ENCODE measurements around the gene PRSS27. TPM values are rescaled to one million over a fixed set of nuclear protein-coding genes. Genes with fewer than 3 reads are reported as not detected.
"Not testable (repeated sequence)": the region's sequence is repeated elsewhere in the genome, so short reads cannot be mapped to it uniquely, and the experiment has no call there.

Gene PRSS27
- total RNA-seq, 1 donor from 2014 or later = 1.8 TPM

- H3K9me3 Mint-ChIP-seq = no peaks in the 10 kb centered on the region
- H3K4me1 Mint-ChIP-seq (ENCODE audit: low read depth) = no peaks in the 10 kb centered on the region
- no peak overlapping the region for H3K4me3 Mint-ChIP-seq (ENCODE audit: low read depth)
- peaks cover 19% of the 10 kb centered on the region for H3K36me3 Mint-ChIP-seq (ENCODE audit: low read depth)
- no peak for DNase-seq (ENCODE audit: low spot score)
- no peak overlapping the region for H3K27ac Mint-ChIP-seq
- no peaks in the 10 kb centered on the region for H3K27me3 Mint-ChIP-seq (ENCODE audit: low read depth)
- intact Hi-C loops (cut with micrococcal nuclease) = no loop called here
These were observed 20.0 kb downstream of the PRSS27 start for GRCh38 chr16:2699791-2700600.

DNA sequence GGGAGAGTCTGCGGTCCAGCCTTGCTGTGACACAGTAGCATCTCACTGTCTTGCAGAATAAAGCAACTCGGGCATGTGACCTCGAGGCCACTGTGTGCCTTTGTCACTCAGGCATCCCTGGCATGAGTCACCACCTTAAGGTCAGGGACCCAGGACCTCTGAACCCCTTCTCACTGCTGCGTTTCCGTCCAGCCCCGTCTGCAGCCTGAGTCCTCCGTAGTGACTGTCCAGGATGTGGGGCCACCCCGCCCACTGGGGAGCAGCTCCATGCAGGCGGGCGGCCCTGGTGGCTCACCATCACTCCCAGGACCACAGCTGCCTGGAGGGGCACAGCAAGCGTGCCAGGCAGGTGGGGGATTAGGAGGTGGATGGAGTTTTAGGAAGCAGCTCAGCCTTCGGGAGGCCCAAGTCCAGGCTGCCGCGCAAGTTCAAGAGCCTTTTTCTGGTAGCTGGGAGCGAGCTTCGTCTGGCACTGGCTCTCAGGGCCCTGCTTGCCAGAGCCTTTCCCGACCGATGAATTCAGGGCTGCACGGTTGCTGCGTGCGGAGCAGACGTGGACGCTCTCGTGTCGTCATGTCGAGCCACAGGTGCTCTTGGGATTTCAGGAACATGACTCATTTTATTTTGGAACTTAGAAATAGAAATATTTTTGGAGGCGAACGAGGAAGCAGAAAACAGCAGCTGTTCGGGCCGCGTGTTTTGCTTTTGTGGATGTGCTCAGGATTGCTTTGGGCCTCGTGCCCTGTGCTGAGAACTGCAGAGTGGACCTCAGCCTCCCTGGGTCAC, 20.9 kb downstream of the PRSS27 start:
- H3K4me3 Mint-ChIP-seq (ENCODE audit: low read depth) = no peak overlapping the region
- no peak for DNase-seq (ENCODE audit: low spot score)
- H3K27me3 Mint-ChIP-seq (ENCODE audit: low read depth) = no peaks in the 10 kb centered on the region
- H3K9me3 Mint-ChIP-seq = no peaks in the 10 kb centered on the region
- H3K36me3 Mint-ChIP-seq (ENCODE audit: low read depth) = peaks cover 19% of the 10 kb centered on the region
- intact Hi-C loops (cut with micrococcal nuclease) = no loop called here
- no peaks in the 10 kb centered on the region for H3K4me1 Mint-ChIP-seq (ENCODE audit: low read depth)
- H3K27ac Mint-ChIP-seq = no peak overlapping the region

- Mint-ChIP-seq H3K4me1 (ENCODE audit: low read depth) (no peaks in the 10 kb centered on the region), H3K4me3 (ENCODE audit: low read depth) (no peak overlapping the region), H3K27me3 (ENCODE audit: low read depth) (no peaks in the 10 kb centered on the region), H3K9me3 (no peaks in the 10 kb centered on the region), H3K36me3 (ENCODE audit: low read depth) (peaks cover 19% of the 10 kb centered on the region), H3K27ac (no peak overlapping the region)
- intact Hi-C loops (cut with micrococcal nuclease) = no loop called here
- no peak for DNase-seq (ENCODE audit: low spot score)
These were observed 21.7 kb downstream of the PRSS27 start for GRCh38 chr16:2698103-2698870.

GRCh38 chr16:2697401-2697948, 22.5 kb downstream of the PRSS27 start:
- H3K4me1 Mint-ChIP-seq (ENCODE audit: low read depth) = no peaks in the 10 kb centered on the region
- no peaks in the 10 kb centered on the region for H3K9me3 Mint-ChIP-seq
- H3K27ac Mint-ChIP-seq = no peak overlapping the region
- no peak overlapping the region for H3K4me3 Mint-ChIP-seq (ENCODE audit: low read depth)
- intact Hi-C loops (cut with micrococcal nuclease) = no loop called here
- H3K27me3 Mint-ChIP-seq (ENCODE audit: low read depth) = no peaks in the 10 kb centered on the region
- no peak for DNase-seq (ENCODE audit: low spot score)
- H3K36me3 Mint-ChIP-seq (ENCODE audit: low read depth) = peaks cover 18% of the 10 kb centered on the region

- peaks cover 12% of the 10 kb centered on the region for H3K36me3 Mint-ChIP-seq (ENCODE audit: low read depth)
- H3K27ac Mint-ChIP-seq; H3K4me3 Mint-ChIP-seq (ENCODE audit: low read depth); H3K27me3 Mint-ChIP-seq (ENCODE audit: low read depth); H3K9me3 Mint-ChIP-seq; DNase-seq (ENCODE audit: low spot score); H3K4me1 Mint-ChIP-seq (ENCODE audit: low read depth); intact Hi-C loops (cut with micrococcal nuclease): not testable (repeated sequence)
These were observed 23.3 kb downstream of the PRSS27 start for GRCh38 chr16:2696601-2697250.

DNA sequence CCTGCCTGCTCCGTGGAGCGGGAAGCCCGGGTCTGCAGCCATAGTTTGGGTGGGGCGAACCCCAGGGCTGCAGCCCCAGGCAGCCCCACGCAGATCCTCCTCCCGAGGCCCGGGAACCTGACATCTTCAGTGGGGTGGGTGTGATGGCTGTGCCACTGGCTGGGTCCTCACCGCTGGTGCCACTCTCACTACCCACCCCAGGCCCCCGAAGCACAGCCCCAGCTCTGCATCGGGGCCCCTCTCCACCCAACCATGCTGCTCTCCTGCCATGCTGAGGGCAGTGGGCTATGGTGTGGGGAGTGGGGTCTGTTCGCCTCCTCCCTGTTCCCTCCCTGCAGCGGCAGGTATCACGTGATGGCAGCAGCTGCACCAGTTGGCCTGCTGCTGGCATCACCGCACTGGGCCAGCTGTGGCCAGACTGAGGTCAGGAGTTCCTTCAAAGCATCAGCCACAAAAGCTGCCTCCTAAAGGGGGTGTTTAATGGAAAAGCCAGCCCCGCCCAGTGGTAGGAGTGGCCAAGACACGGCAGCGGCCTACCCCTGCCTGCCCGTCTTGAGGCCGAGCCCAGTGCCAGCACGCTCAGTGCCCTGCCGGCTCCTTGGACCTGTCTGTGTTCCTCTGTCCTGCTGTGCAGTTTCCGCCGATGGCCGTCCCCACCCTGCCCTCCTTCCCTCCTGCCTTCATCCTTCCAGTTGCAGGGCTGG, 26.9 kb downstream of the PRSS27 start:
- no peak overlapping the region for H3K4me3 Mint-ChIP-seq (ENCODE audit: low read depth)
- no peaks in the 10 kb centered on the region for H3K9me3 Mint-ChIP-seq
- intact Hi-C loops (cut with micrococcal nuclease) = no loop called here
- H3K27me3 Mint-ChIP-seq (ENCODE audit: low read depth) = no peaks in the 10 kb centered on the region
- DNase-seq (ENCODE audit: low spot score) = no peak
- peaks cover 19% of the 10 kb centered on the region for H3K36me3 Mint-ChIP-seq (ENCODE audit: low read depth)
- H3K27ac Mint-ChIP-seq = no peak overlapping the region
- no peaks in the 10 kb centered on the region for H3K4me1 Mint-ChIP-seq (ENCODE audit: low read depth)

- no peaks in the 10 kb centered on the region for H3K27me3 Mint-ChIP-seq (ENCODE audit: low read depth)
- no peak for DNase-seq (ENCODE audit: low spot score)
- no peak overlapping the region for H3K27ac Mint-ChIP-seq
- H3K36me3 Mint-ChIP-seq (ENCODE audit: low read depth) = peaks cover 15% of the 10 kb centered on the region
- no peaks in the 10 kb centered on the region for H3K9me3 Mint-ChIP-seq
- peaks cover 4% of the 10 kb centered on the region for H3K4me1 Mint-ChIP-seq (ENCODE audit: low read depth)
- intact Hi-C loops (cut with micrococcal nuclease) = no loop called here
- H3K4me3 Mint-ChIP-seq (ENCODE audit: low read depth) = no peak overlapping the region
These were observed 27.6 kb downstream of the PRSS27 start for GRCh38 chr16:2692251-2692947.

- H3K27me3 Mint-ChIP-seq (ENCODE audit: low read depth) = no peaks in the 10 kb centered on the region
- intact Hi-C loops (cut with micrococcal nuclease) = no loop called here
- DNase-seq (ENCODE audit: low spot score) = no peak
- no peaks in the 10 kb centered on the region for H3K9me3 Mint-ChIP-seq
- no peak overlapping the region for H3K27ac Mint-ChIP-seq
- peaks cover 16% of the 10 kb centered on the region for H3K36me3 Mint-ChIP-seq (ENCODE audit: low read depth)
- peaks cover 12% of the 10 kb centered on the region for H3K4me1 Mint-ChIP-seq (ENCODE audit: low read depth)
- H3K4me3 Mint-ChIP-seq (ENCODE audit: low read depth) = no peak overlapping the region
These were observed 28.4 kb downstream of the PRSS27 start for GRCh38 chr16:2691491-2692248.

DNA sequence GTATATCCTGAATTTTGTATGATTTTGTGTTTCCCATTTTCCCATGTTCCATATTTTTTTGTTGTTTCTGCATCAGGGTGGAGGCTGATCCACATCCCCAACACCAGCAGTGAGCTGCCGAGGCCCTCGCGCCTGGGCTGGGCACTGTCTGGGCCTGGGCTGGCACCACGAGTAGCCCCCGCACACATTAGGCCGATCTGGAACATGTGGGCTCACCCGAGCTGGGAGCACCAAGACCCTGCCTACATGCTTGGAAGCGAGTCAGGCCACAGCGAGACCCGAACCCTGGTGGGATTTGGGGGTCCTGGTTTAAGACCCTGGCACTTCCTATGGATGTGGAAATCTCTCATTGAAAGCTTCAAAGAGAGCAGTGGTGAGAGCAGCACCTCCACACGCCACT, 29.2 kb downstream of the PRSS27 start:
- Mint-ChIP-seq H3K9me3 (no peaks in the 10 kb centered on the region), H3K27ac (no peak overlapping the region), H3K4me1 (ENCODE audit: low read depth) (peaks cover 13% of the 10 kb centered on the region), H3K36me3 (ENCODE audit: low read depth) (peaks cover 14% of the 10 kb centered on the region), H3K27me3 (ENCODE audit: low read depth) (no peaks in the 10 kb centered on the region), H3K4me3 (ENCODE audit: low read depth) (no peak overlapping the region)
- no peak for DNase-seq (ENCODE audit: low spot score)
- intact Hi-C loops (cut with micrococcal nuclease) = no loop called here

DNA sequence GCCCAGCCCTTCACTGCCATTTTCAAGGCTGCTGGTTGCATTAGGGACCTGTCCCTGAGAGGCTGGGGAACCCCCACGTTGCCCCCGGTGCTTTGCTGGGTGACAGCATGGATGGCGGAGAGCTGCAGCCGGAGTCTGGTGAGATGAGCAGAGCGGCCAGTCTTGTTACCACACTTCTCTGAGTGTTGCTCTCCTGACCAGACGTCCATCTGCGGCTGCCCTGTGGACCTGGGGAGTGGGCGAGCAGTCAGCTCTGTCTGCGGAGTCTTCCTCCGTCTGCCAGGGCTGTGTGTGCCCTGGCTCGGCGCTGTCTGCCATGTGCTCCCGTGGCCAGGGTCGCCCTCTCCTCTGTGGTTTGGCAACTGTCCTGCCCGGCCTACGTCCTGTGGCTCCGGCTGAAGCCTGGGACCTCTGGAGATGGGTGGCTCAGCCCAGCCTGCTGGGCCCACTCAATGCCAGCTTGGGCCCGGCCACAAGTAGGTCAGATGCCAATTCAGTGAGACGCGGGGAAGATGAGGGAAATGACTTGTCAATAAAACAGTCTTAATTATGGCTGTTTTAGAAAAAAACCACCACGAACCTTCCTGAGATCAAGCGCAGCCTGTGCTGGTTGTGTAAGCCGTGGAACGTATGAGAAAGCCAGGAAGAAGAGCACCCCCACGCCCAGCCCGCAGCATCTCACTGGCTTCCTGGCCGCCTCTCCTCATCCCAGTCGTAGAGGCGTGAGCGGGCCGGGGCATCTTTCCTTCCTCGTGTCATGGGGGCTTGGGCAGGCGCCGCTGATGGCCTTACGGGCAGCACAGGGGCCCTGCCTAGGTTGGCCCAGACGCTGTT, 29.8 kb downstream of the PRSS27 start:
- no peak overlapping the region for H3K4me3 Mint-ChIP-seq (ENCODE audit: low read depth)
- no peak overlapping the region for H3K27ac Mint-ChIP-seq
- peaks cover 14% of the 10 kb centered on the region for H3K4me1 Mint-ChIP-seq (ENCODE audit: low read depth)
- no peaks in the 10 kb centered on the region for H3K9me3 Mint-ChIP-seq
- peaks cover 14% of the 10 kb centered on the region for H3K36me3 Mint-ChIP-seq (ENCODE audit: low read depth)
- H3K27me3 Mint-ChIP-seq (ENCODE audit: low read depth) = no peaks in the 10 kb centered on the region
- DNase-seq (ENCODE audit: low spot score) = no peak
- intact Hi-C loops (cut with micrococcal nuclease) = no loop called here

Measured in activated T-helper 2 cell treated with anti-CD3 and anti-CD28 coated beads, Interferon-gamma antibody, Interleukin-2, Interleukin-4, amounts not matched to agents 10 μg/mL and 5 μg/mL and 100 μg/mL, durations not matched to agents 14 hours and 24 hours and 36 hours (primary cell).